K562 (cell line): Measurements from ENCODE around the gene C1orf105. TPM values are rescaled to one million over a fixed set of nuclear protein-coding genes. Genes with fewer than 3 reads are reported as not detected.

ENCODE experiments used
- ATAC-seq: fragments of 200-7000 bp; cut with Tn5 transposase; 3 replicates; pipeline ENCODE4 v1.9.1; 2020; ENCODE audit warnings: moderate library complexity
- BruUV-seq: library from RNA; stranded (reverse); fragments of 400-500 nt; replicated peaks from 2 replicates; lab custom pipeline; 2021; lab: Mats Ljungman, UMichigan
- CTCF ChIA-PET: fragments of 300-600 bp; formaldehyde crosslinking; extraction: SDS; loops from one replicate; lab custom pipeline; 2021; ENCODE audit warnings: low intra/inter-chr PET ratio; lab: Yijun Ruan, JAX
- POLR2A ChIA-PET: fragments of 300-600, 350-650 bp; sonication (Branson Sonifier 250); formaldehyde crosslinking; extraction: SDS; loops from one replicate; lab custom pipeline; 2021; ENCODE audit warnings: antibody characterized with exemption, inconsistent platforms; lab: Yijun Ruan, JAX
- DNase-seq, 4 experiments: peaks; one replicate each; pipeline versions ENCODE4 v3.0.0 to v3.0.0-alpha.2; 2011 to 2018; ENCODE audit warnings: low spot score in 3 of 4, mixed read lengths in 3 of 4; ENCODE audit errors: extremely low read depth in 1 of 4
- FAIRE-seq: peaks from 2 replicates; lab custom pipeline; 2011; peaks lifted over from hg19 to GRCh38; lab: Jason Lieb, UNC
- H2AFZ ChIP-seq: 2 replicates; pipeline ENCODE4 v1.6.0; 2011; ENCODE audit warnings: low read depth, low read length, control low read depth, inconsistent platforms
- H3K27ac ChIP-seq: fragments of 200-600 bp; 3 replicates; pipeline ENCODE4 v1.8.0; 2011; ENCODE audit warnings: low read depth, mild to moderate bottlenecking, control low read depth, inconsistent platforms, low read length, moderate library complexity, mixed read lengths; ENCODE audit errors: extremely low read depth
- H3K27me3 ChIP-seq, 2 experiments: fragments of 300-600 bp in 1 of 2; 2 replicates in 1 of 2; 3 replicates in 1 of 2; pipeline versions ENCODE4 v1.6.0 to v1.8.0; 2011; ENCODE audit warnings: inconsistent platforms in 2 of 2, low read length in 2 of 2, mild to moderate bottlenecking in 1 of 2, mixed read lengths in 1 of 2, moderate library complexity in 1 of 2; ENCODE audit not compliant: control insufficient read depth in 2 of 2, insufficient read depth in 2 of 2
- H3K36me3 ChIP-seq: fragments of 300-600 bp; 3 replicates; pipeline ENCODE4 v1.8.0; 2011; ENCODE audit warnings: mild to moderate bottlenecking, low read length, inconsistent platforms; ENCODE audit not compliant: control insufficient read depth, insufficient read depth
- H3K4me1 ChIP-seq, 2 experiments: fragments of 200-600 bp in 1 of 2; replicated peaks in 1 of 2; 2 replicates in 1 of 2; 3 replicates in 1 of 2; pipeline versions ENCODE4 v1.5.1 to v1.8.0; 2011; ENCODE audit warnings: inconsistent platforms in 2 of 2, low read length in 2 of 2, mild to moderate bottlenecking in 1 of 2, mixed read lengths in 1 of 2, moderate library complexity in 1 of 2; ENCODE audit not compliant: control insufficient read depth in 2 of 2, insufficient read depth in 2 of 2
- H3K4me2 ChIP-seq: 2 replicates; pipeline ENCODE4 v1.6.1; 2011; ENCODE audit warnings: low read length, control low read depth, inconsistent platforms, mixed read lengths; ENCODE audit not compliant: insufficient read depth
- H3K4me3 ChIP-seq: fragments of 200-600 bp; sonication (generic), shearing (Covaris generic); 2 replicates; pipeline ENCODE4 v1.5.1; 2016; ENCODE audit warnings: control low read depth, inconsistent platforms
- H3K79me2 ChIP-seq: fragments of 200-600 bp; 3 replicates; pipeline ENCODE4 v1.8.0; 2011; ENCODE audit warnings: low read length, inconsistent platforms; ENCODE audit not compliant: control insufficient read depth, insufficient read depth
- H3K9ac ChIP-seq, 2 experiments: 2 replicates each; pipeline versions ENCODE4 v1.6.0 to v1.6.1; 2011; ENCODE audit warnings: low read depth in 2 of 2, low read length in 2 of 2, control low read depth in 1 of 2, inconsistent platforms in 1 of 2, mild to moderate bottlenecking in 1 of 2, mixed read lengths in 1 of 2; ENCODE audit not compliant: insufficient read depth in 1 of 2
- H3K9me1 ChIP-seq: one replicate; pipeline ENCODE4 v1.6.0; 2011; ENCODE audit warnings: inconsistent platforms, mild to moderate bottlenecking, low read length, moderate library complexity; ENCODE audit not compliant: control insufficient read depth, insufficient read depth
- H3K9me3 ChIP-seq: replicated peaks from 2 replicates; pipeline ENCODE4 v1.5.1; 2011; ENCODE audit warnings: low read depth, low read length, inconsistent platforms; ENCODE audit not compliant: control insufficient read depth, insufficient read depth
- H4K20me1 ChIP-seq: replicated peaks from 2 replicates; pipeline ENCODE4 v1.6.1; 2011; ENCODE audit warnings: low read length, inconsistent platforms, mixed read lengths; ENCODE audit not compliant: control insufficient read depth, insufficient read depth
- PPARD ChIP-seq: fragments of 250-450 bp; sonication (Bioruptor Pico); IDR thresholded peaks from 2 replicates; pipeline ENCODE4 v1.8.0; 2022; ENCODE audit warnings: inconsistent platforms, mild to moderate bottlenecking, moderate library complexity
- STAG1 ChIP-seq: sonication (generic); formaldehyde crosslinking; IDR thresholded peaks from 2 replicates; pipeline ENCODE4 v1.5.0; 2020; ENCODE audit warnings: missing genetic modification reagents, borderline replicate concordance
- TCF3 ChIP-seq: sonication (generic); formaldehyde crosslinking; IDR thresholded peaks from 2 replicates; pipeline ENCODE4 v1.4.0; 2020; ENCODE audit warnings: mild to moderate bottlenecking, missing genetic modification reagents
- WGBS: fragments of 100-300 bp; shearing (Covaris generic); methylation state at CpG from one replicate; pipeline ENCODE4 v1.1.6; 2016; ENCODE audit warnings: low coverage, mixed read lengths; ENCODE audit not compliant: insufficient coverage; ENCODE audit errors: missing lambda C conversion rate; 5-methylcytosine and 5-hydroxymethylcytosine counted together
- in situ Hi-C: fragments of 300-500 bp; cut with MboI; formaldehyde crosslinking; loops from 4 replicates; pipeline ENCODE4 v1.15.0; 2018; ENCODE audit warnings: inconsistent platforms, mixed read lengths
- intact Hi-C: fragments of 100-400 bp; cut with micrococcal nuclease; formaldehyde crosslinking; loops from 2 replicates; pipeline ENCODE4 v1.14.2; 2022
- polyA plus RNA-seq, 8 experiments: library from polyadenylated mRNA; depleted of rRNA in 4 of 8; stranded (reverse) in 5 of 8; unstranded in 3 of 8; fragments of >200 nt; fragmentation: Nextera tagmentation in 2 of 8; fragmentation: Illumina TruSeq in 1 of 8; extraction: Ambion mirVana in 2 of 8; extraction: Trizol in 1 of 8; gene quantifications; 2 replicates each; pipeline versions ENCODE4 v1.2.1 to v1.2.3, GENCODE V29; 2011 to 2014; ENCODE audit warnings: inconsistent platforms in 1 of 8, missing spikeins in 1 of 8
- total RNA-seq, 7 experiments: library from RNA; depleted of rRNA in 6 of 7; stranded (reverse); fragments of >200 nt in 6 of 7; fragmentation: Illumina TruSeq in 2 of 7; extraction: Trizol in 2 of 7; gene quantifications; 2 replicates each; pipeline versions ENCODE4 v1.2.1 to v1.2.3, GENCODE V29; 2011 to 2021; ENCODE audit warnings: low replicate concordance in 1 of 7
- TF ChIP-seq, protein P1 (sequence below), 3 experiments: fragments of 200-800 bp in 1 of 3; sonication (Bioruptor generic) in 1 of 3; sonication (generic) in 1 of 3; formaldehyde crosslinking in 1 of 3; IDR thresholded peaks; 2 replicates each; pipeline versions ENCODE4 v1.6.1 to v1.8.0; 2016 to 2022; ENCODE audit warnings: mild to moderate bottlenecking in 2 of 3, missing compliant biosample characterization in 2 of 3, missing genetic modification characterization in 2 of 3, missing genetic modification reagents in 1 of 3
- TF ChIP-seq, protein P2 (sequence below): fragments of 450-650 bp; formaldehyde crosslinking; IDR thresholded peaks from 2 replicates; pipeline ENCODE4 v1.4.0; 2020; ENCODE audit warnings: mild to moderate bottlenecking, moderate library complexity
- TF ChIP-seq, protein P3 (sequence below), 2 experiments: IDR thresholded peaks; 2 replicates each; pipeline ENCODE4 v1.6.1; 2011; ENCODE audit warnings: borderline replicate concordance in 1 of 2, control low read depth in 1 of 2, low read depth in 1 of 2, low read length in 1 of 2, mild to moderate bottlenecking in 1 of 2, mixed read lengths in 1 of 2, moderate library complexity in 1 of 2; ENCODE audit not compliant: insufficient read depth in 1 of 2, insufficient read length in 1 of 2, poor library complexity in 1 of 2, severe bottlenecking in 1 of 2; ENCODE audit errors: extremely low read depth in 1 of 2
- TF ChIP-seq, protein P4 (sequence below): fragments of 250-450 bp; sonication (Bioruptor Pico); IDR thresholded peaks from 2 replicates; pipeline ENCODE4 v1.4.0; 2020; ENCODE audit warnings: mild to moderate bottlenecking, moderate library complexity
- TF ChIP-seq, protein P5 (sequence below): fragments of 450-650 bp; formaldehyde crosslinking; IDR thresholded peaks from 2 replicates; pipeline ENCODE4 v1.4.0; 2020; ENCODE audit warnings: mild to moderate bottlenecking
- TF ChIP-seq, protein P6 (sequence below): fragments of 450-650 bp; IDR thresholded peaks from 2 replicates; pipeline ENCODE4 v1.7.0; 2016; ENCODE audit warnings: borderline replicate concordance

Gene C1orf105
- total and polyA plus RNA-seq, 9 of the 15 experiments (the other 6 are each of a cell fraction or from before 2014, with no cell fraction given): 0.08 TPM; not detected in 8

DNA sequence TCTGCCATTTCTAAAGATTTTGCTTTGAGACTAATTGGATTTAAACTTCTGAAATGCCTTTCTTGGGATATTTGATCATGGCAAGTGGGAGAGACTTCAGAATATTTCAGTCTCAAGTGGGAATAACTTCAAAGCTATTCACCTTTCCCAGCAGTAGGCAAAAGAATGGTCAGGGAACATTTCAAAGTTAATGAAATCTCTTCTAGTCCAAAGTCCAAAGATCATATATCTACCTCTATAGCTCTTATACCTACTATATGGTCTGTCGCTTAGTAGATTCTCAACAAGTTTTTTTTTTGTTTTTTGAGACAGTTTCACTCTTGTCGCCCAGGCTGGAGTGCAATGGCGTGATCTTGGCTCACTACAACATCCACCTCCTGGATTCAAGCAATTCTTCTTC, 67.9 kb downstream of the C1orf105 start:
- Histone ChIP-seq H3K79me2 (no peaks in the 10 kb centered on the region), H4K20me1 (no peaks in the 10 kb centered on the region), H3K9me1 (no peaks in the 10 kb centered on the region), H3K4me1 (peaks cover 0 to 17% of the 10 kb centered on the region in 2 experiments; a peak in 3 of 5 replicates), H2AFZ (no peak overlapping the region), H3K9ac (no peak overlapping the region), H3K27ac (no peak overlapping the region), H3K36me3 (no peaks in the 10 kb centered on the region), H3K4me2 (no peak overlapping the region), H3K27me3 (no peaks in the 10 kb centered on the region), H3K4me3 (no peak overlapping the region), H3K9me3 (no peaks in the 10 kb centered on the region)
- no TSS peak for BruUV-seq
- 28% methylated on average over 3 of the region's 3 CpGs for WGBS
- ChIA-PET POLR2A (interaction anchor here (0.7 to 2.1 kb wide), 3 partner anchors 13 to 68 kb away, joined by 3 to 4 read pairs (median 3); no protein-coding TSS in a partner anchor), CTCF (no interaction called here)
- in situ Hi-C loops (no loop called here), intact Hi-C loops (no loop called here)
- DNase-seq (no peak), ATAC-seq (no peak), FAIRE-seq (no peak)
- no peak for TF ChIP-seq STAG1
- no peak for TF ChIP-seq PPARD
- TF ChIP-seq, protein P1, sequence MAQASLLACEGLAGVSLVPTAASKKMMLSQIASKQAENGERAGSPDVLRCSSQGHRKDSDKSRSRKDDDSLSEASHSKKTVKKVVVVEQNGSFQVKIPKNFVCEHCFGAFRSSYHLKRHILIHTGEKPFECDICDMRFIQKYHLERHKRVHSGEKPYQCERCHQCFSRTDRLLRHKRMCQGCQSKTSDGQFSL (CRISPR knock-in tag; IDR thresholded peaks at IDR 0.05): no peak
- TF ChIP-seq, protein P1 (tag; IDR thresholded peaks at IDR 0.05): no peak
- TF ChIP-seq, protein P2, sequence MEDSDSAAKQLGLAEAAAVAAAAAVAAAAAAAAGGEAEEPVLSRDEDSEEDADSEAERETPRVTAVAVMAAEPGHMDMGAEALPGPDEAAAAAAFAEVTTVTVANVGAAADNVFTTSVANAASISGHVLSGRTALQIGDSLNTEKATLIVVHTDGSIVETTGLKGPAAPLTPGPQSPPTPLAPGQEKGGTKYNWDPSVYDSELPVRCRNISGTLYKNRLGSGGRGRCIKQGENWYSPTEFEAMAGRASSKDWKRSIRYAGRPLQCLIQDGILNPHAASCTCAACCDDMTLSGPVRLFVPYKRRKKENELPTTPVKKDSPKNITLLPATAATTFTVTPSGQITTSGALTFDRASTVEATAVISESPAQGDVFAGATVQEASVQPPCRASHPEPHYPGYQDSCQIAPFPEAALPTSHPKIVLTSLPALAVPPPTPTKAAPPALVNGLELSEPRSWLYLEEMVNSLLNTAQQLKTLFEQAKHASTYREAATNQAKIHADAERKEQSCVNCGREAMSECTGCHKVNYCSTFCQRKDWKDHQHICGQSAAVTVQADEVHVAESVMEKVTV (CRISPR knock-in tag): no peak
- TF ChIP-seq, protein P3, sequence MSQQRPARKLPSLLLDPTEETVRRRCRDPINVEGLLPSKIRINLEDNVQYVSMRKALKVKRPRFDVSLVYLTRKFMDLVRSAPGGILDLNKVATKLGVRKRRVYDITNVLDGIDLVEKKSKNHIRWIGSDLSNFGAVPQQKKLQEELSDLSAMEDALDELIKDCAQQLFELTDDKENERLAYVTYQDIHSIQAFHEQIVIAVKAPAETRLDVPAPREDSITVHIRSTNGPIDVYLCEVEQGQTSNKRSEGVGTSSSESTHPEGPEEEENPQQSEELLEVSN (IDR thresholded peaks at IDR 0.05; ENCODE audit: borderline replicate concordance in 1 of 2, extremely low read depth in 1 of 2, insufficient read depth in 1 of 2, insufficient read length in 1 of 2, low read depth in 1 of 2, low read length in 1 of 2, poor library complexity in 1 of 2, severe bottlenecking in 1 of 2): no peak
- TF ChIP-seq, protein P4, sequence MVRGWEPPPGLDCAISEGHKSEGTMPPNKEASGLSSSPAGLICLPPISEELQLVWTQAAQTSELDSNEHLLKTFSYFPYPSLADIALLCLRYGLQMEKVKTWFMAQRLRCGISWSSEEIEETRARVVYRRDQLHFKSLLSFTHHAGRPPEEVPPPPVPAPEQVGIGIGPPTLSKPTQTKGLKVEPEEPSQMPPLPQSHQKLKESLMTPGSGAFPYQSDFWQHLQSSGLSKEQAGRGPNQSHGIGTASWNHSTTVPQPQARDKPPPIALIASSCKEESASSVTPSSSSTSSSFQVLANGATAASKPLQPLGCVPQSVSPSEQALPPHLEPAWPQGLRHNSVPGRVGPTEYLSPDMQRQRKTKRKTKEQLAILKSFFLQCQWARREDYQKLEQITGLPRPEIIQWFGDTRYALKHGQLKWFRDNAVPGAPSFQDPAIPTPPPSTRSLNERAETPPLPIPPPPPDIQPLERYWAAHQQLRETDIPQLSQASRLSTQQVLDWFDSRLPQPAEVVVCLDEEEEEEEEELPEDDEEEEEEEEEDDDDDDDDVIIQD: no peak
- TF ChIP-seq, protein P5, sequence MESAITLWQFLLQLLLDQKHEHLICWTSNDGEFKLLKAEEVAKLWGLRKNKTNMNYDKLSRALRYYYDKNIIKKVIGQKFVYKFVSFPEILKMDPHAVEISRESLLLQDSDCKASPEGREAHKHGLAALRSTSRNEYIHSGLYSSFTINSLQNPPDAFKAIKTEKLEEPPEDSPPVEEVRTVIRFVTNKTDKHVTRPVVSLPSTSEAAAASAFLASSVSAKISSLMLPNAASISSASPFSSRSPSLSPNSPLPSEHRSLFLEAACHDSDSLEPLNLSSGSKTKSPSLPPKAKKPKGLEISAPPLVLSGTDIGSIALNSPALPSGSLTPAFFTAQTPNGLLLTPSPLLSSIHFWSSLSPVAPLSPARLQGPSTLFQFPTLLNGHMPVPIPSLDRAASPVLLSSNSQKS: no peak
- TF ChIP-seq, protein P6, sequence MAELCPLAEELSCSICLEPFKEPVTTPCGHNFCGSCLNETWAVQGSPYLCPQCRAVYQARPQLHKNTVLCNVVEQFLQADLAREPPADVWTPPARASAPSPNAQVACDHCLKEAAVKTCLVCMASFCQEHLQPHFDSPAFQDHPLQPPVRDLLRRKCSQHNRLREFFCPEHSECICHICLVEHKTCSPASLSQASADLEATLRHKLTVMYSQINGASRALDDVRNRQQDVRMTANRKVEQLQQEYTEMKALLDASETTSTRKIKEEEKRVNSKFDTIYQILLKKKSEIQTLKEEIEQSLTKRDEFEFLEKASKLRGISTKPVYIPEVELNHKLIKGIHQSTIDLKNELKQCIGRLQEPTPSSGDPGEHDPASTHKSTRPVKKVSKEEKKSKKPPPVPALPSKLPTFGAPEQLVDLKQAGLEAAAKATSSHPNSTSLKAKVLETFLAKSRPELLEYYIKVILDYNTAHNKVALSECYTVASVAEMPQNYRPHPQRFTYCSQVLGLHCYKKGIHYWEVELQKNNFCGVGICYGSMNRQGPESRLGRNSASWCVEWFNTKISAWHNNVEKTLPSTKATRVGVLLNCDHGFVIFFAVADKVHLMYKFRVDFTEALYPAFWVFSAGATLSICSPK: no peak
- TF ChIP-seq TCF3: no peak
